GM08714 (cell line): Measurements from ENCODE around the gene IGFBP3.

ENCODE experiments used
- H3K4me3 ChIP-seq: fragments of 200-500 bp; sonication (Bioruptor generic); 2 replicates; pipeline ENCODE4 v1.5.1; 2014; ENCODE audit warnings: mild to moderate bottlenecking, low read length, inconsistent platforms
- ZNF274 ChIP-seq: IDR thresholded peaks from 2 replicates; pipeline ENCODE4 v1.6.1; 2012; ENCODE audit warnings: mild to moderate bottlenecking, low read depth, low read length

IGFBP3 gene

DNA sequence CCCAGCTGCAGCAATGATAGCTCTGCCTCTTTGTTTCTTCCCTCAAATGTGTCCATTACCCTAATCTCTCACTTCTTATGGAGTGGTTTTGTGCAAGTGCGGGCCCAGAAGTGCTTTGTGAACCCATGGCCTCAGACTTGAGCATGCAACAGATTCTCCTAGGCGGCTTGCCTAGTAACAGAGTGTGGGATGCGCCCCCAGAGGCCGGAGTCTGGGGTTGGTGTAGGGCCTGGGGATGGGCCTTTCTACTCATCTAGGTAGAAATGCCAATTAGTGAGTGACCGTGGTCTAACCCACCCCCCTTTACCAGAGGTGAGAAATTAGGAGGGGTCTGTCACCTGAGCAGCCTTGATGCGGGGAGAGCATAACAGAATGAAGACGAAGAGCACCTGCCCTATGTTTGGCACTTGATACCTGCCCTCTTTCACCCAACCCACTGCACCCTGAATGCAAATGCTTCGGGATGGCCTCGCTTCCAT lies 39.8 kb downstream of the IGFBP3 start:
- TF ChIP-seq ZNF274: no peak
- H3K4me3 ChIP-seq: no peak overlapping the region

DNA sequence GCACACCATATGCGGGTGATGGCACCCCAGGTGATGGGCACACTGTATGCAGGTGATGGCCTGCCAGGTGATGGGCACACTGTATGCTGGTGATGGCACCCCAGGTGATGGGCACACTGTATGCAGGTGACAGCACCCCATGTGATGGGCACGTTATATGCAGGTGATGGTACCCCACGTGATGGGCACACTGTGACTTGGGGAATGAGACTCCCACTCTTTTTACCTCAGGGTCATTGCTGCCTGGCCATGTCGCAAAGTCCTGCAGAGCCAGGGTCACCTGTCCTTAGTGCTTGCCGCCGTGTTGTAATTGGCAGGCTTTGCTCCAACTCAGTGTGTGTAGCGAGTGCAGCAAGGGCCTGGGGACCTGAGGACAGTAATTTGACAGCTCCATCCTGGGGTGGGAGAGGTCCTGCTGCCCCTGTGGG lies 40.6 kb downstream of the IGFBP3 start:
- TF ChIP-seq ZNF274: no peak

DNA sequence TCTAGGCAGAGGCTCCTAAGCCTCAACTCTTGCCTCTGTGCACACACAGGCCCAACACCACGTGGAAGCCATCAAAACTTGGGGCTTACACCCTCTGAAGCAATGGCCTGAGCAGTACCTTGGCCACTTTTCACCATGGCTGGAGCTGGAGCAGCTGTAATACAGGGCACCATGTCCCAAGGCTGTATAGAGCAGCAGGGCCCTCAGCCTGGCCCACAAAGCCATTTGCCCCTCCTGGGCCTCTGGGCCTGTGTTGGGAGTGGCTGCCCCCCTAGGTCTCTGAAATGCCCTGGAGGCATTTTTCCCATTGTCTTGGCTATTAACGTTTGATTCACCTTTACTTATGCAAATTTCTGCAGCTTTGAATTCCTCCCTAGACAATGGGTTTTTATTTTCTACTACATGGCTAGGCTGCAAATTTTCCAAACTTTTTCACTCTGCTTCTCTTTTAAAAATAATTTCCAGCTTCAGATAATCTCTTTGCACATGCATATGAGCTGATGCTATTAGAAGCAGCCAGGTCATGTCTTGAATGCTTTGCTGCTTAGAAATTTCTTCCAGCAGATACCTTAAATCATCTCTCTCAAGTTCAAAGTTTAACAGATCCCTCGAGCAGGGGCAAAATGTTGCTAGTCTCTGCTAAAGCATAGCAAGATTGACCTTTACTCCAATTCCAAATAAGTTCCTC lies 42.5 kb downstream of the IGFBP3 start:
- TF ChIP-seq ZNF274: no peak
- H3K4me3 ChIP-seq: no peak overlapping the region

More for the DNA sequence above, 40.6 kb downstream of the IGFBP3 start:
- no peak overlapping the region for H3K4me3 ChIP-seq

DNA sequence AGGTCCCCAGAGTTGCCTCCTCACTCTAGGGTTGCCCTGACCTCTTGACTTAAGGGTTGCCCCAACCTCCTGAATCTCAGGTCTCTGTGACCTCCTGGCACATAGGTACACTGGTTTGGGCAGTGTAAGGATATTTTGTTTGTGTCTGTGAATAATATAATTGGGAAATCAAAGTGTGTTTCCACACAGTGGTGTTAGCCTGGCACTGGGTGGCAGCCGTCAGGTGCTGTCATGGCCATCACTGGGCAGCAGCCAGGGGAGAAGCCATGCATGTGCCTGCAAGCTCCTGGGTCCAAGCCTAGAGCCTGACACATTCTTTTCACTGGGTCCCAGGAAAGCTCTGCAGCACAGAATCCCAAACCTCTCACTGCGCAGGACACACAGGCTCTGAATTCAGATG lies 44.6 kb downstream of the IGFBP3 start:
- no peak overlapping the region for H3K4me3 ChIP-seq
- no peak for TF ChIP-seq ZNF274

DNA sequence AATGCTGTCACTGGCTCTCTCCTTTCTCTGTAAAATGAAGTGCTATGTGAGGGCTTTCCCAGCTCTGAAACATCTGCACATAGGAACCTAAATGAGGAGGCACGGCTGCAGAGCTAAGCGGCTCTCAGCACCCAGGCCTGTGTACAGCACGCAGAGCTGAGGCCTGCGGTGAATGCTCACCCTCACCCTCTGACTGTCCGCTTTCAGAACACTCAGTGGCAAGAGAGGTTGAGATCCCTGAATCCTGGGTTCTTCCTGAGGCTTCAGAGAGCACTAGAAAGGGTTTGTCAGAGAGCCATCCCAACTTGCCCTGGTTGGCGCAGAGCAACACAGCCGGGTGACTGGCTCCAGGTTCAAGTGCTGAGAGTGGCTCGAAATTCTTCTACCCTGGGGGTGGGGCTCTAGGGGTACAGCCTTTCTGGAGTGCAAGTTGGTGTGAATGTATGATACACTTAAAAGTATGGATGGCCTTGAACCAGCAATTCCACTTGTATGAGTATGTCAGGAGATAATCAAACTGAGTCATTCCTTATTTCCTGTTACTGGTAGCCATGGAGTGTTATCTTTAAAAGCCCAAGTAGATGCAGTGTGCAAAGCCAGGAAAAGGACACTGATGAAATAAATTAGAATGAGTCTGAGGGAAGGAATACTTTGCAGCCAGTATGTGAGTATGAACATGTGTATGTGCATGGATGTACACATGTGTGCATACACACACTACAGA lies 46.5 kb downstream of the IGFBP3 start:
- H3K4me3 ChIP-seq: no peak overlapping the region
- no peak for TF ChIP-seq ZNF274

DNA sequence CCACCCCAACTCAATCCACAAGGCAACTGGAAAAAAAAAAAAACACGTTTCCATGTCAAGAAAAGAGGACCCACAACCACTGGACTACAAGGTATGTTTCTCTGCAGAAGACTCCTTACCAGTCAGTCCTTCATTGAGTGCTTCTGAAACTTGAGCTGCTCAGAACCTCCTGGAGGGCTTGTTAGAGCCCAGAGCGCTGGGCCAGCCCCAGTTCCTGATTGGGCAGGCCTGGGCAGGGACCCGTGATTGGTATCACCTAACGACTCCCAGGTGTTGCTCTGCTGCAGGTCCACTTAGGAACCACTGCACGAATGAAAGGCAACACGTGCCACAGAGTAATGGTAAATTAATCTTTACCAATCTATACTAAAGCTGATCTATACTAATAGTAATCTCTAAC lies 47.7 kb downstream of the IGFBP3 start:
- no peak for TF ChIP-seq ZNF274
- H3K4me3 ChIP-seq: no peak overlapping the region

DNA sequence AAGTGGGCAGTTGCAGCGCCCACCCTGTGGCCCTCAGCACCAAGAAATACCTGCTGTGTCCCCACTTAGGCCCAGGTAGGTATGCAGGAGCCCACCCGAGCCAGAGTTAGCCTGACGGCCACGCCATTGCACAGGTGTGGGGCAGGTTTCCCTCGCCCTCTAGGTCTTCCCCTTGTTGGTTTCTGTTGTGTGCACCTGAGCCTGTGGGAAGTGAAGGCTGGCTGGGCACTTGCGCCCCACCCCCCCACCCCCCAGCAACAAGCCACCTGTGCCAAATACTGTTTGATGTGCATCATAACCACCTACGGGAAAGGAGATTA lies 48.1 kb downstream of the IGFBP3 start, which contains the start of gene CCDC201:
CCDC201 (minus strand) TSS at position 48 of the 320 bp plus-strand sequence. CDS start 75 bp downstream, outside the sequence.
- TF ChIP-seq ZNF274: no peak
- no peak within 1 kb of the TSS for H3K4me3 ChIP-seq

DNA sequence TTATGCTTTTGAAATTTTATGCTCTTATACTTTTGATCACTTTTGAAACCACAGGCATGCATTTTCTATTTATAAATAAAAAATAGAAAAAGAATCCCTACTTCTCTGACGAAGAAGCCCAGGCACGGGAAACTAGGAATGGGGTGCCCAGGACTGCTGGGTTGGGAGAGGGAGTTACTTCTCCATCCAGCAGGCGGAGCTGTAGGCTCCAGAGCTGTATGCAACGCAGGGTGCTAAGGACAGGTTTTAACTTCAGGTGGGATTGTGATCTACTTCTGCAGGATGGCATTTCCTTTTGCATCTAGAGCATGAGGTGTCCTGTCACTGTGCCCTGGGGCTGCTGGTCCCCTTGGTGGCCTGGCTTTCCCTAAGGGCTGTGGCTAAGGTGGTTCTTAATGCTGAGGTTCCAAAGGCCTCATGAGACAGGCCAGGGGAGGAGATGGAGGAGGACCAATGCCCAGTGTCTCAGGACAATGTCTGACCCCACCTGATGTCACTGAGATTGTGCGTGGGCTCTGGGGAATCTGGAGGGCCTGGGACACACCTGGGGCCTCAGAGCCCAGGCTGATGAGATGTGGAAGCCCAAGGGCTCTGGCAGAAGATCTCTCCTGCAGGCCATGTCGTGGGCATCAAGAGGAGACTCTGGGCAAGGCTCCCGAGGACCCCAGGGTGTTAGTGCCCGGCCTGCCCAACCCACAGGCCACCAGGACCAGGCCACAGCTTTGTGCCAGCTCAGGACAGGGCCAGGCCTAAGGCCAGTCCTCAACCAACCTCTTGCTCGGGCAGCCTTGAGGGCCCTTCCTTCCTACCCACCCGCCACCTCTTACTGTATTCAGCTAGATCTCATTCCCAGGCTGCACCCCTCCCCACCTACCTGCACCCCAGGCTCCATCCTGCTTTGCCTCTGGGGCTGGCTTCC lies 48.7 kb downstream of the IGFBP3 start:
- TF ChIP-seq ZNF274: no peak
- H3K4me3 ChIP-seq: no peak overlapping the region

DNA sequence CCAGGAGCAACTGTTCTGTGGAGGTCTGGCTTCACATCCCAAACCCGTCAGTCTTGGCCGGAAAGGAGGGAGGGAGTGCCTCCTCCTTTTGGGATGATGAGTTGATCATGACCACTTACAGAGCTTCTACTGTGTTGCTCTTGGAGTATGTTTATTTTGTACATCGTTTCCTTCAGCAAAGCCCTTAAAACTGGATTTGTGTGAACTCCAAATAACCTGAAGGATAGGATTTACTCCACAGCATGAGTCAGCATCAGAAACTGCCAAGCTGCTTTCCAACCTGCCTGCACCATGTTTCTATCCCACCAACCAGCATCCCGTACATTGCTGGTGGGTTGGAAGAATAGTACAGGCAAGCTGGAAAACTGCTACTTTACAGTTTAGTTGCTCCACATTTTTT lies 51.6 kb downstream of the IGFBP3 start:
- no peak overlapping the region for H3K4me3 ChIP-seq
- no peak for TF ChIP-seq ZNF274

DNA sequence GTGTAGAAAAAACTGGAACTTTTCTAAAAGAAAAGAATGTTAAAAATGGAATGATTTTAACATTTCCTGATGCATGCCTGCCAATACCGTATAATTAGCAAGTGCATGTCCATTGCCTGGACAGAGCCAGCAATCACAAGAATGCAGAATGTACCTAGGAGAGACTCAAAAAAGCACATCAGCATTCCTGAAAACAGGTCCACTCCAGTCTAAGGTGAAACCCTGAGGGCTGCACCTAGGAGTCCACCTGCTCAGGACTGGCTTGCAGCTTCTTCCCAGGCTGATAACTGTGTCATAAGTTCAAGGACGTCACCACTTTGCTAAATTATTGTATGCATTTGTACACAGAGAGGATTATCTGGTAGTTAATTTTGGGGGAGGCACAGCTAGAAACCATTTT lies 53.6 kb downstream of the IGFBP3 start:
- TF ChIP-seq ZNF274: no peak
- no peak overlapping the region for H3K4me3 ChIP-seq

DNA sequence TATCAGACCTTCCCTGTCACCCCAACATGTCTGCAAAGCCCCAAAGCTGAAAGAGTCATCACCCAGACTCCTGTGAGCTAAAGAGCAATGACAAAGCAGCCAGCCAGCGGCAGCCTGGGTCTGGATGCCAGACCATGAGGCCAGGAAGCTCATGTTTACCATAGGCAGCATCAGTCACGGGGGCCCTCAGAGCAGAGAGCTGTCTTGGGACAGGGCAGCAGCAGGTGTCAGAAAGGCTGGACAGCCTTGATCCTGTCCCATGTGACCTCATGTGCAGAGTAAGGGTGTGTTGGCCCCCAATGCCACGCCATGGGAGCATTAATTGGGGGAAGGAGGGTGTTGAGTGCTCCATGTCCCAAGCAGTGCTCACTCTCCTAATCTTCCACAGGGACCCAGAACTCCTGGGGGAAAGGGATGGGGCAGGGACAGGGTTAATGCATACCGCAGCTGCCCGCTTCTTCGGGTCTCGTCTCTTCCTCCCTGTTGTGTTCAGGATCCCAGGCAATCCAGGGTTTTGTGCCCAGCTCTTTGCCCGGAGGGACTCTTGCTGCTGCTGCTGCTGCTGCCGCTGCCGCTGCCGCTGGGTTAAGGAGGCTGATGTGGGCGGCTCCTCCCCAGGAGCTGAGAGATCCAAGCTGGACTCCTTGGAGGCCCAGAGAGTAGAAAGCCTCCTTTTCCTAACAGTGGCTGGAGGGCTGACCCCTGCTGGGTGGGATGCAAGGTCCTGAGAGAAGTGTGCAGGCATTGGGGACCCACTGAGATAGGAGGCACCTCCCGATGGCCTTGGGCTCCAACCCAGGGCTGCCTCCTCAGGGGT lies 55.3 kb downstream of the IGFBP3 start:
- TF ChIP-seq ZNF274: no peak
- no peak overlapping the region for H3K4me3 ChIP-seq

DNA sequence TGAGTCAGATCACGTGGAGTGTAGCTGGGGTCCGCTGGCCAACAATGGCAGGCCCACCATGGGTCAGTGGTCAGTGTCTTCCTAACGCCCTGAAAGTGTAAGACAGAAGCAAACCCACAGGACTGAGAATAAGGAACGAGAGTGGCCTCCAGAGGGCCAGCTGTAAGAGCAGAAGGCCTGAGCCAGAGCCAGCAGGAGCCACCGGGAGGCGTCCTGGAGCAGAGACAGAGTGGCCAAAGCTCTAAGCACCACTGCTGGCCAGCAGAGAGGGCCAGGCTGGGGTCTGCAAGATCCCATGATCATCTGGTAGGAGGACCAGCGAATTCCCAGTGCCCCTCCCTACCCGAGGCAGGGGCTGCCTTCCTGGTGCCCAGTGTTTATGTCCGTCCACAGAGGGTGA lies 57.4 kb downstream of the IGFBP3 start:
- TF ChIP-seq ZNF274: no peak

More for the DNA sequence above, 57.4 kb downstream of the IGFBP3 start:
- no peak overlapping the region for H3K4me3 ChIP-seq
